Type B pancreatic cell (in vitro differentiated cells): ENCODE results near the gene MSH5. TPM values are rescaled to one million over a fixed set of nuclear protein-coding genes. Genes with fewer than 3 reads are reported as not detected.

Experiments
- DNase-seq: peaks from one replicate; pipeline ENCODE4 v3.0.0; 2021; ENCODE audit warnings: mixed read lengths; ENCODE audit not compliant: unreplicated experiment; ENCODE audit errors: extremely low spot score
- H3K27ac Mint-ChIP-seq: 2 replicates; pipeline ENCODE4 v1.8.0; 2021; ENCODE audit warnings: mild to moderate bottlenecking, mixed read lengths
- H3K27me3 Mint-ChIP-seq: 2 replicates; pipeline ENCODE4 v1.8.0; 2021; ENCODE audit warnings: mixed read lengths
- H3K36me3 Mint-ChIP-seq: 2 replicates; pipeline ENCODE4 v1.8.0; 2021; ENCODE audit warnings: mixed read lengths
- H3K4me1 Mint-ChIP-seq: one replicate; pipeline ENCODE4 v1.8.0; 2021; ENCODE audit warnings: mixed read lengths; ENCODE audit not compliant: unreplicated experiment
- H3K4me3 Mint-ChIP-seq: 2 replicates; pipeline ENCODE4 v1.8.0; 2021; ENCODE audit warnings: mild to moderate bottlenecking, mixed read lengths
- H3K9me3 Mint-ChIP-seq: 2 replicates; pipeline ENCODE4 v1.8.0; 2021; ENCODE audit warnings: mixed read lengths
- CTCF ChIP-seq: fragments of 200-600 bp; sonication (generic); conservative IDR thresholded peaks from 2 replicates; pipeline ENCODE4 v1.5.0; 2021; ENCODE audit warnings: antibody characterized with exemption, mild to moderate bottlenecking
- total RNA-seq: library from RNA; stranded (reverse); gene quantifications from 2 replicates; pipeline ENCODE4 v1.2.1, GENCODE V29; 2021; ENCODE audit warnings: low replicate concordance

Gene MSH5
- total RNA-seq, 1 donor from 2014 or later, result 46.7 TPM

- no peak for DNase-seq
- TF ChIP-seq CTCF, result no peak
- Mint-ChIP-seq H3K36me3 (peaks cover 26% of the 10 kb centered on the region), H3K9me3 (no peaks in the 10 kb centered on the region), H3K4me1 (peaks cover 19% of the 10 kb centered on the region), H3K4me3 (no peak overlapping the region), H3K27me3 (no peaks in the 10 kb centered on the region), H3K27ac (peak overlapping the region; percentile 32)
Measured at GRCh38 chr6:31725502-31726350, 14.1 kb upstream of the MSH5 start.

GRCh38 chr6:31727034-31727716 is 12.6 kb upstream of the MSH5 start:
- Mint-ChIP-seq H3K4me3 (peak overlapping the region; percentile 77), H3K27ac (peak overlapping the region; percentile 69), H3K36me3 (peaks cover 33% of the 10 kb centered on the region), H3K9me3 (no peaks in the 10 kb centered on the region), H3K27me3 (no peaks in the 10 kb centered on the region), H3K4me1 (peaks cover 23% of the 10 kb centered on the region)
- no peak for TF ChIP-seq CTCF
- no peak for DNase-seq

- DNase-seq, result no peak
- no peak for TF ChIP-seq CTCF
- no peaks in the 10 kb centered on the region for H3K27me3 Mint-ChIP-seq
- H3K9me3 Mint-ChIP-seq, result no peaks in the 10 kb centered on the region
- peaks cover 23% of the 10 kb centered on the region for H3K4me1 Mint-ChIP-seq
- peak overlapping the region; percentile 69 for H3K27ac Mint-ChIP-seq
- peak overlapping the region; percentile 95 for H3K4me3 Mint-ChIP-seq
- H3K36me3 Mint-ChIP-seq, result peaks cover 35% of the 10 kb centered on the region
Measured at GRCh38 chr6:31727717-31728671, 11.8 kb upstream of the MSH5 start.

- peak within 1 kb of the TSS; percentile 95 for H3K4me3 Mint-ChIP-seq
- no peak for TF ChIP-seq CTCF
- H3K27ac Mint-ChIP-seq, result peak within 1 kb of the TSS; percentile 94
- H3K27me3 Mint-ChIP-seq, result no peaks in the 10 kb centered on the region
- DNase-seq, result no peak
- H3K36me3 Mint-ChIP-seq, result peaks cover 45% of the 10 kb centered on the region
- H3K9me3 Mint-ChIP-seq, result no peaks in the 10 kb centered on the region
- peaks cover 33% of the 10 kb centered on the region for H3K4me1 Mint-ChIP-seq
Measured at GRCh38 chr6:31728767-31729514, 10.9 kb upstream of the MSH5 start, which contains the start of gene DDAH2. Gene DDAH2 (minus strand): TSS chr6:31729299. CDS start chr6:31729161, 138 bp downstream.
